Skeletal muscle tissue (tissue), 4 donors: ENCODE data around the gene ASAP2. TPM values are rescaled to one million over a fixed set of nuclear protein-coding genes. Genes with fewer than 3 reads are reported as not detected.

Source experiments
- H3K27ac ChIP-seq: one replicate; pipeline ENCODE4 v1.7.0; 2013; ENCODE audit warnings: mild to moderate bottlenecking, low read depth, low read length, inconsistent platforms
- H3K27me3 ChIP-seq, 3 donors: one replicate each; pipeline ENCODE4 v1.7.0; 2013; ENCODE audit warnings: low read length in 3 of 3; ENCODE audit not compliant: control insufficient read depth in 3 of 3, insufficient read depth in 3 of 3
- H3K36me3 ChIP-seq, 3 donors: one replicate each; pipeline ENCODE4 v1.7.0; 2013; ENCODE audit warnings: low read length in 3 of 3; ENCODE audit not compliant: control insufficient read depth in 3 of 3, insufficient read depth in 3 of 3
- H3K4me1 ChIP-seq, 3 donors: one replicate each; pipeline ENCODE4 v1.7.0; 2013; ENCODE audit warnings: low read length in 3 of 3, mild to moderate bottlenecking in 3 of 3; ENCODE audit not compliant: control insufficient read depth in 3 of 3, insufficient read depth in 3 of 3
- H3K4me3 ChIP-seq, 3 donors: one replicate each; pipeline ENCODE4 v1.7.0; 2013; ENCODE audit warnings: low read length in 3 of 3
- H3K9ac ChIP-seq, 3 donors: one replicate each; pipeline ENCODE4 v1.7.0; 2013; ENCODE audit warnings: low read length in 3 of 3, mild to moderate bottlenecking in 3 of 3, moderate library complexity in 2 of 3, low read depth in 1 of 3
- H3K9me3 ChIP-seq, 3 donors: one replicate each; pipeline ENCODE4 v1.7.0; 2013; ENCODE audit warnings: low read length in 3 of 3; ENCODE audit not compliant: control insufficient read depth in 3 of 3
- total RNA-seq: library from RNA; depleted of rRNA; stranded (reverse); fragments of >200 nt; gene quantifications from one replicate; pipeline ENCODE4 v1.2.3, GENCODE V29; 2014
- donor health status: Osteomylitis.

The ASAP2 gene
- total RNA-seq, 1 donor from 2014 or later, result 17.7 TPM

DNA sequence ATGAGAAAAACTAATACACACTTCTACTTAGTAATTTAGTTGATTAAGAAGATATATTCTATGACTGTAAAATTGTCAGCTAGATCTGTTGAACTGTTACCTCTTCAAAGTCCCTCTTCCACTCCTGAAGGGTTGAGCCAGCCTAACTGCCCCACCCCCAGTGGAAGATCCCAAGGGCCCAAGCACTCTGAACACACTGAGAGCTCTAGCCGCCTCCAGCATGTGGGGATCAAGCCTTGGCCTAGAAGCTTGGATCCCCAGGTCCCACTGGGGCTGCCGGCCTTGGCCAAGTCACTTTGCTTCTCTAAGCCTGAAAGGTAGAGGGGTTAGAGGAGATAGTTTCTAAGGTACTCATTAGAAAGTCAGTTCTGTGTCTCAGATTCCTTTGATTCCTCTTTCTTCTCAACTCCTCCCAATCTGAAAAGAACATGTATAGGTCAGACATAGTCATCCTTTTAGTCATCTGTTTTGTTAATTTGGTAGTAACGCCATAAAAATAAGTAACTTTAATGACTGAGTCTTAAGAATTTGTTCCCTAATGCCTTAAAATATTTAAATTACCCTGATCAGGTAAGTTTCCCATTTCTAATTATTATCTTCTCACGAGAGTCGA is 222.5 kb downstream of the ASAP2 start:
- H3K36me3 ChIP-seq, result peaks cover 7 to 44% (median 43%) of the 10 kb centered on the region in 3 donors
- no peaks in the 10 kb centered on the region for H3K9me3 ChIP-seq
- no peak overlapping the region for H3K4me3 ChIP-seq
- no peak overlapping the region for H3K27ac ChIP-seq
- H3K4me1 ChIP-seq, result peaks cover 6 to 10% (median 6%) of the 10 kb centered on the region in 3 donors
- H3K9ac ChIP-seq, result no peak overlapping the region
- H3K27me3 ChIP-seq, result no peaks in the 10 kb centered on the region

DNA sequence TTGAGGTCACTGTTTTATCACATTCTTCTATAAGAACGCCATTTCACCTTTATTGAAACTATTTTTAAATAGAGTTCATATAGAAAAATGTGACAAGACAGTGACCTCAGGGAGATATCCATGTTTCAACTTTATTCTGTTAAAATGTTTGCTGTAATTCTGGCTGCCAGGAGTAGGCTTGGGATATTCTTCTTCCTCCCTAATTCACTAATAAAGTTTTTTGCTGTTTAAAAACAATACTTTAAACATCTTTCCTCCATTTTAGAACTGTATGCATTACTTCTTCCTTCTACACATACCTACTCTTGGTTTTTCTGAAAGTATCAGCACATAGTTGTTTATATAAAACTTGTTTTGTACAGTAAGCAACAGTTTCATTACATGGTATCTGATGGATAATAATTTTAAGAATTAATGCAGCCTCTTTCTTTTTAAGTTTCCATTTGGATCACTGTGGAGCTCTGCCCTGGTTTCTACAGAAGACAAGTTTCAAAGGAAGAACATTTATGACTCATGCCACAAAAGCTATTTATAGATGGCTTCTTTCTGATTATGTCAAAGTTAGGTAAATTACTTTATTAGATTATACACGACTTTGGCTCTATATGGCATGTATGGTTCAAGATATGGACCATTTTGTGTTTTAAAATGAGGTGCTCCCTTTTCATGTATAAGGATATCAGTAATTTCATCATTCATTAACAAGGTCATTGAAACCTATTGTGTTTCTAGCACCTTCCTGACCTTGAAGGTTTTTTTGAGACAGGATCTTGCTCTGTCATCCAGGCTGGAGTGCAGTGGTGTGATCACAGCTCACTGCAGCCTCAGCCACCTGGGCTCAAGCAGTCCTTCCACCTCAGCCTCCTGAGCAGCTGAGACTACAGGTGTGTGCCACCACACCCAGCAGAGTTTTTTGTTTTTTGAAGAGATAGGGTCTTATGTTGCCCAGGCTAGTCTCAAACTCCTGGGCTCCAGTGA is 224.0 kb downstream of the ASAP2 start:
- Histone ChIP-seq H3K9me3 (no peaks in the 10 kb centered on the region), H3K4me1 (no peaks in the 10 kb centered on the region), H3K27ac (no peak overlapping the region), H3K36me3 (peaks cover 9 to 53% (median 51%) of the 10 kb centered on the region in 3 donors), H3K9ac (no peak overlapping the region), H3K27me3 (no peaks in the 10 kb centered on the region), H3K4me3 (no peak overlapping the region)

DNA sequence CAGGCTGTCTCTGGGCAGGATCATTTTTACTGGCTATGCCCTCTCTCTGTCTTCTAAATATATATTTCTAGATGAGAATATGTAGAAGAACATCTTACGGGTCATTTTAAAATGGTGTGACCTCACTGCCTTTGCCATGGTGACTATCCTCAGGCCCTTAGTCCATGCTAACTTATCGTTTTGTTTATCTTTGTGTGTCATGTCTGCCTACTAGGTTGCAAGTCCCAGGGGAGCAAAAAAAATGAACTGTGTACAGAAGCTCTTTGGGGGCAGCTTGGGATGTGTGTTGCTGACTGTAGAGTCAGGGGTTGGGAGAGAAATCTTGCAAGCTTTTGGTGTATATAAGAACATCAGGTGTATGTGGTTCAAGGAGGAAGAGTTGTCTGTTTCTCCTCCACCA is 227.9 kb downstream of the ASAP2 start:
- no peak overlapping the region for H3K27ac ChIP-seq
- H3K9me3 ChIP-seq, result no peaks in the 10 kb centered on the region
- H3K4me1 ChIP-seq, result no peaks in the 10 kb centered on the region
- H3K36me3 ChIP-seq, result peaks cover 14 to 62% (median 59%) of the 10 kb centered on the region in 3 donors
- H3K4me3 ChIP-seq, result no peak overlapping the region
- H3K9ac ChIP-seq, result no peak overlapping the region
- H3K27me3 ChIP-seq, result no peaks in the 10 kb centered on the region

DNA sequence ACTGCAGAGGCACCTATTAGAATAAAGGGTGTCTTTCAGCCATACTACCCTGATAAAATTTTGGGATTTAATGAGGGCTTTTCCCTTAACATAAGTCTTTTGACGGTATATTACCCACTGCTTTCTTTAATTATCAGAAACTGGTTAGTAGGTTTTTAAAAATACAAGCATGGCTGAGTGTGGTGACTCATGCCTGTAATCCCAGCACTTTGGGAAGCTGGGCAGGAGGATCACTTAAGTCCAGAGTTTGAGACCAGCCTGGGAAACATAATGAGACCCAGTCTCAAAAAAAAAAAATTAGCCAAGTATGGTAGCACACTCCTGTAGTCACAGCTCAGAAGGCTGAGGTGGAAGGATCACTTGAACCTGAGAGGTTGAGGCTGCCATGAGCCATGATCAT is 232.9 kb downstream of the ASAP2 start:
- Histone ChIP-seq H3K9me3 (no peaks in the 10 kb centered on the region), H3K4me3 (no peak overlapping the region), H3K36me3 (peaks cover 22 to 57% (median 46%) of the 10 kb centered on the region in 3 donors), H3K27me3 (no peaks in the 10 kb centered on the region), H3K27ac (no peak overlapping the region), H3K4me1 (no peaks in the 10 kb centered on the region), H3K9ac (no peak overlapping the region)

- Histone ChIP-seq H3K36me3 (peaks cover 20 to 57% (median 43%) of the 10 kb centered on the region in 3 donors), H3K9me3 (no peaks in the 10 kb centered on the region), H3K4me1 (no peaks in the 10 kb centered on the region), H3K27ac (no peak overlapping the region), H3K4me3 (no peak overlapping the region), H3K27me3 (no peaks in the 10 kb centered on the region), H3K9ac (no peak overlapping the region)
These were observed 233.6 kb downstream of the ASAP2 start for GRCh38 chr2:9440058-9440727.

GRCh38 chr2:9441556-9441955 is 234.9 kb downstream of the ASAP2 start:
- no peak overlapping the region for H3K4me3 ChIP-seq
- no peak overlapping the region for H3K27ac ChIP-seq
- no peaks in the 10 kb centered on the region for H3K27me3 ChIP-seq
- peaks cover 23 to 58% (median 51%) of the 10 kb centered on the region in 3 donors for H3K36me3 ChIP-seq
- H3K9me3 ChIP-seq, result no peaks in the 10 kb centered on the region
- no peaks in the 10 kb centered on the region for H3K4me1 ChIP-seq
- no peak overlapping the region for H3K9ac ChIP-seq

DNA sequence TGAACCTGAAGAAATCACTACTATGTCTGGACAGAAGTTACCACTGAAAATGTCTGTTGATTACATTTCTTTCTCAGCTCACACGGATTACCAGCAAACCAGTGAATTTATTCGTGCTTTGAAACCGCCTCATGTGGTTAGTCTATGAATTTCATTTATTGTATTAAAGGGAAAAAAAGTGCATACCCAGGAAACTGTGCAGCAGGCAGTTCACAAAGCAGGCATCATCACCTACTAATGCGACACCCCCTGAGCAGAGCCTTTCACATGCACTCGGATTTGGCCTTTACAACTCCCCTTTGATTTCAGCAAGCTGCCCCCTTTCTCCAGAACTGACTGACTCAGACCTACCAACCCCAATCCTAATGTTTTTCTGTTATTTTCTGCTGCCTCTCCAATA is 236.9 kb downstream of the ASAP2 start:
- no peak overlapping the region for H3K27ac ChIP-seq
- H3K4me3 ChIP-seq, result no peak overlapping the region
- no peaks in the 10 kb centered on the region for H3K9me3 ChIP-seq
- no peaks in the 10 kb centered on the region for H3K4me1 ChIP-seq
- H3K27me3 ChIP-seq, result no peaks in the 10 kb centered on the region
- no peak overlapping the region for H3K9ac ChIP-seq
- peaks cover 23 to 50% (median 42%) of the 10 kb centered on the region in 3 donors for H3K36me3 ChIP-seq

GRCh38 chr2:9445089-9445488 is 238.5 kb downstream of the ASAP2 start:
- Histone ChIP-seq H3K36me3 (peaks cover 28 to 46% (median 46%) of the 10 kb centered on the region in 3 donors), H3K9me3 (no peaks in the 10 kb centered on the region), H3K4me3 (no peak overlapping the region), H3K27ac (no peak overlapping the region), H3K4me1 (no peaks in the 10 kb centered on the region), H3K27me3 (no peaks in the 10 kb centered on the region), H3K9ac (no peak overlapping the region)

DNA sequence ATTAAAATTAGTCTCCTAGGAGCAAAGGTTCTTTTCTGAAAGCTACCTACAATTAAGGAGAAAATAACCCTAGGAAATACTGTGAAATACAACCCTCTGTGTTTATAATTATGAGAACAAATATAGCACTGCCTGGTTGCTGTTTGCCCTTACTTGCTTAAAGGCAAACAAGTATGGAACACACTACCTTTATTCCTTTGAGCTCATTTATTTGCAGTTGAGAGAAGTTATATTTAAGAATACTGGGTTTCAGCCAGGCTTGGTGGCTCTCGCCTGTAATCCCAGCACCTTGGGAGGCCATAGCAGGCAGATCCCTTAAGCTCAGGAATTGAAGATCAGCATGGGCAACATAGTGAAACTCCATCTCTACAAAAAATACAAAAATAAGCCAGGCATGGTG is 244.6 kb downstream of the ASAP2 start:
- Histone ChIP-seq H3K4me1 (no peaks in the 10 kb centered on the region), H3K4me3 (no peak overlapping the region), H3K9me3 (no peaks in the 10 kb centered on the region), H3K9ac (no peak overlapping the region), H3K27me3 (no peaks in the 10 kb centered on the region), H3K36me3 (peaks cover 12 to 22% (median 20%) of the 10 kb centered on the region in 3 donors), H3K27ac (no peak overlapping the region)
